IPS-20b (cell line): ENCODE data around the gene ZNF784.
A peak's percentile ranks its signal among the peaks of the same experiment; 100 is the strongest.
"Not testable (repeated sequence)": the region's sequence is repeated elsewhere in the genome, so short reads cannot be mapped to it uniquely, and the experiment has no call there.

Experiments
- H3K27ac ChIP-seq: one replicate; pipeline ENCODE4 v1.5.1; 2013; ENCODE audit warnings: low read length
- H3K27me3 ChIP-seq: 2 replicates; pipeline ENCODE4 v1.6.1; 2013; ENCODE audit warnings: mild to moderate bottlenecking, low read length, inconsistent platforms; ENCODE audit not compliant: insufficient read depth
- H3K36me3 ChIP-seq: 2 replicates; pipeline ENCODE4 v1.6.1; 2013; ENCODE audit warnings: low read depth, mild to moderate bottlenecking, inconsistent platforms, low read length, moderate library complexity; ENCODE audit not compliant: insufficient read depth
- H3K4me1 ChIP-seq: 2 replicates; pipeline ENCODE4 v1.6.1; 2013; ENCODE audit warnings: mild to moderate bottlenecking, control low read depth, inconsistent platforms, low read length, moderate library complexity; ENCODE audit not compliant: insufficient read depth
- H3K4me3 ChIP-seq: 2 replicates; pipeline ENCODE4 v1.5.1; 2013; ENCODE audit warnings: mild to moderate bottlenecking, low read length, inconsistent platforms
- H3K9ac ChIP-seq: 2 replicates; pipeline ENCODE4 v1.6.1; 2013; ENCODE audit warnings: low read depth, mild to moderate bottlenecking, inconsistent platforms, low read length, moderate library complexity
- H3K9me3 ChIP-seq: 2 replicates; pipeline ENCODE4 v1.6.1; 2013; ENCODE audit warnings: mild to moderate bottlenecking, low read depth, low read length, inconsistent platforms; ENCODE audit not compliant: insufficient read depth

ZNF784 gene

DNA sequence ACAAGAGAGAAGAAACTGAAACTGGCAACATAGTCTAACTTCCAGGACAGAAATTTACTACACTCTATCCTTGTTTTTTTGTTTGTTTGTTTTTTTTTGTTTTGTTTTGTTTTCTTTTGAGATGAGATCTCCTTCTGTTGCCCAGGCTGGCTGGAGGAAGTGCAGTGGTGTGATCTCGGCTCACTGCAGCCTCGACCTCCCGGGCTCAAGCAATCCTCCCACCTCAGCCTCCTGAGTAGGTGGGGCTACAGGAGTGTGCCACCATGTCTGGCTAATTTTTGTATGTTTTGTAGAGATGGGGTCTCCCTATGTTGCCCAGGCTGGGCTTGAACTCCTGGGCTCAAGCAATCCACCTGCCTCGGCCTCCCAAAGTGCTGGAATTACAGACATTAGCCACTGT, 42.1 kb downstream of the ZNF784 start:
- H3K9me3 ChIP-seq, H3K27ac ChIP-seq, H3K36me3 ChIP-seq, H3K9ac ChIP-seq, H3K4me1 ChIP-seq, H3K4me3 ChIP-seq: not testable (repeated sequence)
- H3K27me3 ChIP-seq = peaks cover 14% of the 10 kb centered on the region; the same call in 1 of the 2 replicates

DNA sequence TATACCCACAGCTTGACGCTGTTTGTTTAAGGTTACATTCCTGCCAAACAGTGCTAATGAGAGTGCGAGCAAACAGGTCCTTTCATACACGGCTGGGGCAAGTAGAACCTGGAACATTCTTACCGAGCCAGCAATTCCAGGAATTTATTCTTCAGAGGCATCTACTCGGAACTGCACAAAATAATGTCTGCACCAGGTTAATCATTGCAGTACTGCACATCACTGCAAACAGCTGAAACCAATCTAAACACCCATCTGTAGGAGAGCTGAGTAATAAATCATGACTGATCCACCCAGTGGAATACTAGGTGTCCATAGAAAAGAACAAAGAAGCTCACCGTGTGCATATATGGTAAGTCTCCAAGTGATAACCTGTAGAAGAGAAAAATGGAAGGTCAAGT, 42.5 kb downstream of the ZNF784 start:
- Histone ChIP-seq H3K4me1 (no peaks in the 10 kb centered on the region; the same call in 1 of the 2 replicates), H3K27ac (no peak overlapping the region), H3K27me3 (peaks cover 14% of the 10 kb centered on the region; the same call in 1 of the 2 replicates), H3K36me3 (peaks cover 7% of the 10 kb centered on the region), H3K4me3 (no peak overlapping the region), H3K9ac (no peak overlapping the region), H3K9me3 (no peaks in the 10 kb centered on the region)

DNA sequence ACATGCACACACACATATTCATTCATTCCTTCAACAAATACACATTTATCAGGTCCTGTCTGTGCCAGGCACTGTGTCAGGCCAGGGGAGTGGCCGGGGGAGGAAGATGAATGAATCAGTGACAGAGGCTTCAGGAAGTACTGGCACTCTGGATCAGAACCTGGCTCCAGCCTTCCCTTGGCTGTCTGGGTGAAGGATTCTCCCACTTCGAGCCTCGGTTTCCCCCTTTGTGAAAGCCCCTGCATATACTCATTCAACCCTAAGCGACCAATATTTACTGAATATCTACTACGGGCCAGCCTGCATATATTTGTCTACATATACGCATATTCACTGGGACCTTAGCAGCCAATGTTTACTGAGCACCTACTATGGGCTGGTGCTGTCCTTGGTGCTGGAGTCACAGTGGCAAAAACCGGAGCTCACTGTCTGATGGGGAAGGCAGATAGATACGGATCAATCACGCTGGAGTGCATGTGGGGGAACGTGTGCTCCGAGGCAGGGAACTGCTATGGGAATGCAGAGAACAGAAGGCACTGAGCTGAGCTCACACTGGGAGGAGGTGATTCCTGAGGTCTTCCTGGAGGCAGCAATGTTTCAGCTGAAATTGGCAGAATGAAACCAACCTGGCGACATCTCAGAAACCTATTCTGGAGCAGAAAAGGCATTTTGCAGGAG, 43.1 kb downstream of the ZNF784 start:
- peak overlapping the region; percentile 92; the same call in 1 of the 2 replicates for H3K4me3 ChIP-seq
- no peak overlapping the region for H3K27ac ChIP-seq
- peak overlapping the region; percentile 94; the same call in 1 of the 2 replicates for H3K9ac ChIP-seq
- H3K9me3 ChIP-seq = no peaks in the 10 kb centered on the region
- H3K36me3 ChIP-seq = peaks cover 10% of the 10 kb centered on the region
- no peaks in the 10 kb centered on the region; the same call in 1 of the 2 replicates for H3K4me1 ChIP-seq
- peaks cover 9% of the 10 kb centered on the region; the same call in 1 of the 2 replicates for H3K27me3 ChIP-seq

DNA sequence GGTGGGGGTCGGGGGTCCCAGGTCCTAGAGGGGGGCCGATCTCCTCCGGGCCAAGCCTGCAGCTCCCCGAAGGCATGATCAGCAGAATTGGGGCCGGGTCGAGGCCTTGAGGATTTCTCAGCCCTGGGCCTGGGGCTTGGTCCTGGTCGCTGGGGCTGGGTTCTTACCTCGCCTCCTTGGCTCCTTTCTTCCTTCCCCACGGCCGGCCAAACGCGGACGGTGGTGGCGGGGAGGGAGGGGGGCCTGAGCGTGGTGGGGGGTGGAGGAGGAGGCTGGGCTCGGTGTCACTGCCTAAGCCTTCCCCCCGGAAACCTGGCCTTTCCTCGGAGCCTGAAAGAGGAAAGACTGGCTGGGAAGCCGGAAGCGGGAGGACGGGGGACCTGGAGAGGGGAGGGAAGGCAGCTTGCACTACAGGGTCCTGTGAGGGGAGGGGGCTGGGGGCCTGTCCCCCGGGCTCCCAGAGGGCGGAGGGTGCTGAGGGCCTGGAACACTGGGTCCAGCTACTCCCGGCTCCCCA, 43.7 kb downstream of the ZNF784 start, which contains the start of gene ZNF579:
Gene ZNF579, minus strand, starts transcription at position 221 of the 517 bp plus-strand sequence. CDS start 1,209 bp downstream, outside the sequence.
- peak within 1 kb of the TSS; percentile 94 for H3K9ac ChIP-seq
- H3K36me3 ChIP-seq = peaks cover 10% of the 10 kb centered on the region
- H3K27ac ChIP-seq = peak within 1 kb of the TSS; percentile 97
- H3K27me3 ChIP-seq = peaks cover 6% of the 10 kb centered on the region; the same call in 1 of the 2 replicates
- peak within 1 kb of the TSS; percentile 92 for H3K4me3 ChIP-seq
- no peaks in the 10 kb centered on the region for H3K9me3 ChIP-seq
- H3K4me1 ChIP-seq = no peaks in the 10 kb centered on the region; the same call in 1 of the 2 replicates

DNA sequence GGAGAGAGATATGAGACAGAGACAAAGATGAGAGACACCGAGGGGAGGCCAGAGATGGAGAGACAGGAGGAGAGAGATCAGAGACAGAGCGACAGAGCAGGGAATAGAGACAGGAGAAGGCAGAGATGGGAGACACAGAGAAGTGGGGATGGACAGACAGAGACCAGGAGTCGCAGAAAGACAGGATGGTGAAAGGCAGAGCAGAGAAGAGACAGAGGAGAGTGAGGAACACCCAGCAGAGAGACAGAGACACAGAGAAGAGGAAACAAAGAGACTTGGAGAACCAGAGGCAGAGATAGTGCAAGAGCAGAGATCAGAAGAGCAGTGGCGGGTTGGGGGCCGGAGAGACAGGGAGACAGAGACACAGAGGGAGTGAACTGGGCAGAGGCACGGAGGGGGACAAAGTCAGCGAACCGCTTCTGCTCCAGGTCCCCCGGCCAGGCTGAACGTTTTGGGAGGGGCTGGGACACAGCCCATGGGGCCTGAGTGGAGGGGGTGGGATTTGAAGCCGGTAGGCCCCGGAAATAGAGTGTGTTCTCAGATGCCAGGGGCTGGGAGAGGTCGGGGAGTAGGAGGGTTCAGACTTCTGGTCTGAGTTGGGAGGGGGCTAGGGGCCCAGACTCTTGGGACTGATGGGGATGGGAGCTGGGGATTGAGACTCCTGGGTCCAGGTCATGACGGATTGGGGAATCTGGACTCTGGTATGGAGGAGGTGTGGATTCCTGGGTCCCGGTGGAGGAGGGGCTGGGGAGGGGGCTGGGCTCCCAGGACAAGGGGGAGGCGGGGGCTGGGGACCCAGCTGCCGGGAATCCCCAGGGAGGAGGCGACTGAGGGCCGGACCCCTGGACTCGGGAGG, 44.4 kb downstream of the ZNF784 start:
- Histone ChIP-seq H3K9ac (peak overlapping the region; percentile 94), H3K4me3 (peak overlapping the region; percentile 92), H3K9me3 (no peaks in the 10 kb centered on the region), H3K4me1 (no peaks in the 10 kb centered on the region; the same call in 1 of the 2 replicates), H3K36me3 (peaks cover 10% of the 10 kb centered on the region), H3K27ac (peak overlapping the region; percentile 97), H3K27me3 (peaks cover 4% of the 10 kb centered on the region; the same call in 1 of the 2 replicates)

DNA sequence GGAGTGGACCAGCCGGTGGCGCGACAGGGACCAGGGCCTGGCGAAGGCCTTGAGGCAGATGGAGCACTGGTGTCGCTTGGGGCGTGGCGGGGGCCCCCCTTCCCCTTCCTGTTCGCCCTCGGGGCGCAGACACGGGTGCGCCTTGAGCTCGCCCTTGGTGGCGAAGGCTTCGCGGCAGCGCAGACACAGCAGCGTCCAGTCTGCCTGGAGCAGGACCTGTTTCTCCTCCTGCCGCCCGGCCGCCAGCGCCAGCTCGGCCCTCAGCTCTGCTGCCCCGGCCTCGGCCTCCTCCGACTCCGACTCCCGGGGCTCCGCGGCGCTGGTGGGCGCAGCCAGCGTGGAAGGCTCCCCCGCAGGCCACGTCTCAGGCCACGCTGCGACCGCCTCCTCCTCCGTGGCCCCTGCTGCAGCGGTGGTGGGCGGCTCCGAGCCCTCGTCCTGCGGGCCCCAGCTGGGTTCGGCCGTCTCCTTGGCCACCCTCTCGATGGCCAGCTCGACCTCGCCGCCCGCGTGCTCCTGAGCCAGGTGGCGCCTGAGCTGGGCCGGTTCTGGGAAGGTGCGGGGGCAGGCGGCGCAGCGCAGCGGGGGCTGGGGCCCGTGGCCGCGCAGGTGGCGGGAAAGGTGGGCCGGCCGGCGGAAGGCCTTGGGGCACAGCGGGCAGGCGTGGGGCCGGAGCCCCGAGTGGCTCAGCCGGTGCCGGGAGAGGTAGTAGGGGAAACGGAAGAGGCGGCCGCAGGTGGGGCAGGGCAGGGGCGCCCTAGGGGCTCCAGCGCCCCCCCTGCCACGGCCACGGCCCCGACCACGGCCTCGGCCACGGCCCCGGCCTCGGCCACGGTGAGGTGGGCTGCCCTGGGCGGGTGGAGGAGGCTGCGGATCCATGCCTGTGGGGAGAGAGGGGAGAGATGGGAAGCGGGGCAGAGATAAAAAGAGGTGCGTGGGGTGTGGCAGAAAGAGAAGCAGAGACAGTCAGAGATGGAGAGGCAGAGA, 45.3 kb downstream of the ZNF784 start:
- Histone ChIP-seq H3K27me3 (no peaks in the 10 kb centered on the region), H3K9me3 (no peaks in the 10 kb centered on the region), H3K9ac (peak overlapping the region; percentile 94; the same call in 1 of the 2 replicates), H3K27ac (no peak overlapping the region), H3K36me3 (peaks cover 10% of the 10 kb centered on the region), H3K4me3 (peak overlapping the region; percentile 92), H3K4me1 (no peaks in the 10 kb centered on the region)

DNA sequence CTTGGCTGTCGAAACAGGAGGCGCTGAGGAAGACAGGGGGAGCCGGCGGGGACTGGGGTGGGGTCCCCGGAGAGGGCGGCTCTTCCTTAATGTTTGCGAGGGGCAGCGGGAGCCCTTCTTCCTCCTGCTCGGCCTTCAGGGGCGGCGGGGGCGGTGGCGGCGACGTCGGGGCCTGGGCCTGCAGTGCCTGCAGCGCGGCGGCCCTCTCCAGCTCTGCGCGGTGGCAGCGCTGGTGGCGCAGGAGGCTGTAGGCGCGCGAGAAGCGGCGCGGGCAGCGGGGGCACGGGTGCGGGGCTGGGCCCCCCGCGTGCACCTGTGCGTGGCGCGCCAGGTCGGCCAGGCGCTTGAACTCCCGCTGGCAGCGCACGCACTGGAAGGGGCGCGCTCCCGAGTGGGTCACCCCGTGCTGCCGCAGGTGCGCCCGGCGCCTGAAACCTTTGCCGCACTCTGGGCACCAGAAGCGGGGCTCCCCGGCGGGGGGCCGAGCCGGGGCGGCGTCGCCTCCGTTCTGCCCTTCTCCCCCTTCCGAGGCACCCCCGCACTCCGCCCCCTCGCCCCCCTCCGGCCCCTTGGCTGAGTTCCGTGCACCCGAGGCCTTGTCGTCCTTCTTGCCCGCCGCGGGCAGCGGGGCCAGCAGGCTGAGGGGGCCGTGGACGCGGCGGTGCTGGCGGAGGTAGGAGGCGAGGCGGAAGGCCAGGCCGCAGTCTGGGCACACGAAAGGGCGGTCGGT, 46.2 kb downstream of the ZNF784 start:
- H3K27me3 ChIP-seq = no peaks in the 10 kb centered on the region
- H3K36me3 ChIP-seq = peaks cover 10% of the 10 kb centered on the region
- H3K9ac ChIP-seq = no peak overlapping the region
- no peaks in the 10 kb centered on the region for H3K9me3 ChIP-seq
- H3K4me3 ChIP-seq = no peak overlapping the region
- H3K27ac ChIP-seq = no peak overlapping the region
- H3K4me1 ChIP-seq = no peaks in the 10 kb centered on the region

DNA sequence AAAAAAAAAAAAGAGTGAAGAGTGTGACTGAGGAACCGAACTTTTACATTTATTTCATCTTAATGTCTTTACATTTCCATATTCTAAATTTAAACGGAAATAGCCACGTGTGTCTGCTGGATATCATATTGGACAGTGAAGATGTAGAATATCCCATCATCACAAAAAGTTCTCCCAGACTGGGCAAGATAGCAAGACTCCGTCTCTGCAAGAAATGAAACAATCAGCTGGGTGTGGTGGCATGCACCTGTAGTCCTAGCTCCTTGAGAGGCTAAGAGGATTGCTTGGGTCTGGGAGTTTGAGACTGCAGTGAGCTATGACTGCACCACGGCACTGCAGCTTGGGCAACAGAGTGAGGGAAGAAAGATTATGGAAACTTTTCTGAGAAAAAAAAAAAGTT, 47.6 kb downstream of the ZNF784 start:
- Histone ChIP-seq H3K4me1 (no peaks in the 10 kb centered on the region), H3K27ac (no peak overlapping the region), H3K36me3 (peaks cover 10% of the 10 kb centered on the region), H3K9ac (no peak overlapping the region), H3K9me3 (no peaks in the 10 kb centered on the region), H3K27me3 (no peaks in the 10 kb centered on the region), H3K4me3 (no peak overlapping the region)

DNA sequence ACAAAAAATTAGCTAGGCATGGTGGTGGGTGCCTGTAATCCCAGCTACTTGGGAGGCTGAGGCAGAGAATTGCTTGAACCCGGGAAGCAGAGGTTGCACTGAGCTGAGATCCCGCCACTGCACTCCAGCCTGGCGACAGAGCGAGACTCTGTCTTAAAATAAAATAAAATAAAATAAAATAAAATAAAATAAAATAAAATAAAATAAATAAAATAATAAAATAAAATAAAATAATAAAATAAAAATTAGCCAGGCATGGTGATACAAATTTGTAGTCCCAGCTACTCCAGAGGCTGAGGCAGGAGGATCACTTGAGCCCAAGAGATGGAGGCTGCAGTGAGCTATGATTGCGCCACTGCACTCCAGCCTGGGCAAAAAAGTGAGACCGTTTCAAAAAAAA, 50.4 kb downstream of the ZNF784 start:
- H3K27ac ChIP-seq, H3K9ac ChIP-seq, H3K4me1 ChIP-seq, H3K4me3 ChIP-seq, H3K9me3 ChIP-seq, H3K27me3 ChIP-seq: not testable (repeated sequence)
- H3K36me3 ChIP-seq = peaks cover 10% of the 10 kb centered on the region
